Breast epithelium (tissue), 3 donors: ENCODE measurements around the gene C10orf143.

Experiments used
- POLR2A ChIP-seq: fragments of 450-650 bp; IDR thresholded peaks from one replicate; pipeline ENCODE4 v1.6.1; 2016; ENCODE audit warnings: antibody characterized with exemption, mild to moderate bottlenecking, moderate library complexity
- TF ChIP-seq, protein P1 (sequence below), 3 donors: fragments of 450-650 bp; IDR thresholded peaks; one replicate each; pipeline ENCODE4 v1.5.1; 2016 to 2017; ENCODE audit warnings: antibody characterized with exemption in 3 of 3, mild to moderate bottlenecking in 3 of 3, moderate library complexity in 3 of 3

DNA sequence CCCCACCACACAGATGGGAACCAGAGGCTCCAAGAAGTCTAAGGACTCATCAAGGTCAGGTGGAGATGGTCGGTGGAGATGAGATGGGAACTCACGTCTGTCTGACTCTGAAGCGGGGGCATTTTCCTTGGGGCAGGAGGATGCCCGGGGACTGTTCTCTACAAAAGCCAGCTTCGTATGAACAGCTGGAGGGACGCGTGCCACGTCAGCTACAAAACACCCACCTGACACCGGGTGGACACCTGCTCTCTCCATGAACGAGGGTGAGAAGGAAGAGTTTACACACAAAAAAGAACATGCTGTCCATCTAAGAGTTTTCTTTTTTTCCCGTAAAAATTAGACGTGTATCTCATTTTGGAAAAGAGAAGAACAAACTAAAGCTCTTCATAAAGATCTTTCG, 47.7 kb downstream of the C10orf143 start:
- TF ChIP-seq, protein P1, sequence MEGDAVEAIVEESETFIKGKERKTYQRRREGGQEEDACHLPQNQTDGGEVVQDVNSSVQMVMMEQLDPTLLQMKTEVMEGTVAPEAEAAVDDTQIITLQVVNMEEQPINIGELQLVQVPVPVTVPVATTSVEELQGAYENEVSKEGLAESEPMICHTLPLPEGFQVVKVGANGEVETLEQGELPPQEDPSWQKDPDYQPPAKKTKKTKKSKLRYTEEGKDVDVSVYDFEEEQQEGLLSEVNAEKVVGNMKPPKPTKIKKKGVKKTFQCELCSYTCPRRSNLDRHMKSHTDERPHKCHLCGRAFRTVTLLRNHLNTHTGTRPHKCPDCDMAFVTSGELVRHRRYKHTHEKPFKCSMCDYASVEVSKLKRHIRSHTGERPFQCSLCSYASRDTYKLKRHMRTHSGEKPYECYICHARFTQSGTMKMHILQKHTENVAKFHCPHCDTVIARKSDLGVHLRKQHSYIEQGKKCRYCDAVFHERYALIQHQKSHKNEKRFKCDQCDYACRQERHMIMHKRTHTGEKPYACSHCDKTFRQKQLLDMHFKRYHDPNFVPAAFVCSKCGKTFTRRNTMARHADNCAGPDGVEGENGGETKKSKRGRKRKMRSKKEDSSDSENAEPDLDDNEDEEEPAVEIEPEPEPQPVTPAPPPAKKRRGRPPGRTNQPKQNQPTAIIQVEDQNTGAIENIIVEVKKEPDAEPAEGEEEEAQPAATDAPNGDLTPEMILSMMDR (IDR thresholded peaks at IDR 0.05): no peak
- TF ChIP-seq POLR2A: no peak
